ENCODE measurements around the gene NOTCH2.
A peak's percentile ranks its signal among the peaks of the same experiment; 100 is the strongest.

NOTCH2 gene

GRCh38 chr1:119975006-119975405 is 94.5 kb downstream of the NOTCH2 start:
- no peak for DNase-seq (ENCODE audit: low read depth in 2 of 2)

- no peak for DNase-seq (ENCODE audit: low read depth in 2 of 2)
These were observed 95.4 kb downstream of the NOTCH2 start for GRCh38 chr1:119974013-119974412.

DNA sequence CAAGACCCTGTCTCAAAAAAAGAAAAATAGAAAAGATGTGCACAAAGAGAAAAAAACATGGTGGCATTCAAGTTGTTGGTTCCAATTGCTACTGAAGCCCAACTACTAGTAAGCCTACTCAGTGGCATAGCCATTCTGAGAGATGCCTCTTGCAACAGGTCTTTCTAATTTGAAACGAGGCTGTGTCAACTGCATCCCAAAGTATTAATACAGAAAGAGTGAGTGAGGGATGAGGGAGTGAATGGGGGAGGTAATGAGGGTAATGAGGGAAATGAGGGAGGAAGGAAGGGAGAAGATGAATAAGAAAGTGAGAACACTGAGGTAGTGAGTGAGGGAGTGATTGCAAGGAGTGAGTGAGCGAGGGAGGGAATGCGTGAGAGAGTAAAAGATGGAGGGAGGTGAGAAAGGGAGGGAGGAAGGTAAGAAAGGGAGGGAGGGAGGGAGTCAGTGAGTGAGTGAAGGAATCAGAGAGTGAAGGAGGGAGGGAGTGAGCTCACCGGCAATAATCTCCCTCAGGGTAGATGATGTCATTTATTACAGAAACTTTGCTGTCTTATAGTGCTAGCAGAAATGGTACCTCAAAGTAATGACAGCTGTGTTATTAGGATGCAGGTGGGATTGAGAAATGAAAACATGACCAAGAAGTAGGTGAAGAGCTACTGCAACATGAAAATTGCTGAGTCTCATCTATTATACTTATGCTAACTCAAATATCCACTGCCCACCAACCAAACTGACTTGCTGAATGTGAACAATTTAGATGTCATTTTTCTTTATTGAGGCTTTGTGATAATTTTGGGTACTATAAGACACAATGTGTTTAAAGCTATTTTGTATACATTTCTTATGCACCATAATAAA is 97.5 kb downstream of the NOTCH2 start:
- DNase-seq (ENCODE audit: low read depth in 2 of 2): no peak

- no peak for DNase-seq (ENCODE audit: low read depth in 2 of 2)
These were observed 100.9 kb downstream of the NOTCH2 start for GRCh38 chr1:119968601-119969000.

GRCh38 chr1:119968068-119968492 is 101.4 kb downstream of the NOTCH2 start:
- no peak for DNase-seq (ENCODE audit: low read depth in 2 of 2)

- no peak for DNase-seq (ENCODE audit: low read depth in 2 of 2)
These were observed 102.8 kb downstream of the NOTCH2 start for GRCh38 chr1:119966681-119967080.

DNA sequence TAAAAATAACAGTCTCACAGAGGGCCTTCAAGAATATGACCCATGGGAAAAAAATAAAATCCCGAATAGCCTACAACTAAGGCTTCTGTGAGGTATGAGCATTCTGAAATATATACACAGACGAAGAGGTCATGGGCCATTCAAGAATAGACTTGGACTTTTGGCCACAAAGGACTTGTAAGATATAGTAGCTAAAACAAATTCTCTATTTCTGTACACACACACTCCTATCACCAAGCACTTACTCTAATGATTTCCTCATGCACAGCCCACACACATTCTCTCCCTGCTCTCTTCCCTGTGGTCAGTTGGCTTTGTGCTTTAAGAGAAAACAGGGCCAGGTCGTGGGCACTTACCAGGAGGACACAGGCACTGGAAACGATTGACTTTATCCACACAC is 103.4 kb downstream of the NOTCH2 start:
- DNase-seq (ENCODE audit: low read depth in 2 of 2): no peak

DNA sequence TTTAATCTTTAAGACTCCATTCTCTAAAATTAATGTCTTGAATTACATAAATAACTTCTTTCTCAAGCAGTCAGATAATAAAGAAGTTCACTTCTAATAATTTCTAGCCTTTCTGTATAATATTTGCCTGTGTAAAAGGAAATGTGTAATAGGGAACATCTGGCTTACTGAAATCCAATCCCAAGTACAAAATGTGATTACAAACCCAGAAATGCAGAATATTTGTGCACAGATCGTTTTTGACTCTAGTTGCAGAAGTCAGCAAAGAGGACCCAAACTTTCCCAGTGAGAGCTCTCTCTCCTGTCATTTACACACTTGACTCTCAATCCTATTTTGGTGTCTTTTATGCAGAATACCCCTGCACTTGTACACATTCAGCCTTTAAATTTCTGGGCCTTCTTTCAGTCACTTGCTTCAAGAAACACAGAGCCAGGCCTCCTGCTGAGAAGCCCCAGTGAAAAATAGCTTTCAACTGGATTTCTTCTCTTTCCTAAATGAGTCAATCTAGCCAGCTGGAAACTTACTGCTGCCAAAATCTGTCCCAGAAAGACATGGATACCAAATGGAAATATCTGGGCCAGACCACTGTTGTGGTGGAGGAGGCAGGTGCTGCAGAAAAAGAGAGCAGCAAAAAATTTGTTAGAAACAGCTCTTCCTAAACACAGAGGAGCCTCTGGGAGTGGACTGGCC is 104.6 kb downstream of the NOTCH2 start:
- peak; percentile 55 to 64 for DNase-seq (ENCODE audit: low read depth in 2 of 2)

GRCh38 chr1:119962296-119962968 is 107.0 kb downstream of the NOTCH2 start:
- DNase-seq (ENCODE audit: low read depth in 2 of 2): no peak

GRCh38 chr1:119960501-119960900 is 109.0 kb downstream of the NOTCH2 start:
- no peak for DNase-seq (ENCODE audit: low read depth in 2 of 2)

DNA sequence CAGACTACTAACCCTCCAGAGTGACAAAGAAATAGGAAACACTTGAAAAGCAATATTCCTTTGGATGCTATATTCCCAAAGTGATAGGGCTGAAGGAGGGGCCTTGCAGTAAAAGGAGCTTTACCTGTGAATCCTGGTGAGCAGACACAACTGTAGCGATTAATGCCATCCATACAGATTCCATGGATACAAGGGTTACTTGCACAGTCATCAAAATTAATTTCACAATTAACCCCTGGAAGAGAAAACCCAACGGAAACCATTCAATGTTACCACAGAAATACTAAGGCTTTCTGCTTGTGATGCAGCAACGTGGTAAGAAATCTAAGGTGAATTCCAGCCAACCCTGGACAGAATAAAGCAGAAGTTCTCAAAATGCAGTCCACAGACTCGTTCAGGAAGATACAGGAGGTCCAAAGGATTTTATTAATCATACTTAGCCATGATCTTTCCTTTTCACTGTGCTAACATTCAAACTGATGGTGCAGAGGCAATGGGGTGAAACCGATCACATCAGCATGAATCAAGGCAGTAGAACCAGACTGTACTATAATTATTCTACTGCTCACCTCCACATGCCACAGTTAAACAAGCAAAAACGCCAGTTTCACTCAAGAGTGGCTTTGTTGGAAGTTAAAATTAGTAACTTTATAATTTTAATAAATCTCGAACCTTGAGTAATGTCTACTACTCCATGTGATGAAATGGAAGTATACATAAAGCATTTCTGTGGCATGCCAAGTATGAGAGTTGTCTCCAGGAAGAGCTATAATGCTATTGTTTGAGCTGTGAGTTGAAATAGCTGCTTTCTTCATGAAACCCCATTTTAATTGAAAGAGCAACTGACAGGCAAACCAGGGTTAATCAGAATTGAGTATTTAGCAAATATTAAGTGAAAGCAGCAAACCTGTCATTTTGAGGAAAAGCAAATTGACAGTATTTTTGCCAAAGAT is 109.9 kb downstream of the NOTCH2 start:
- no peak for DNase-seq (ENCODE audit: low read depth in 2 of 2)

- DNase-seq (ENCODE audit: low read depth in 2 of 2): no peak
These were observed 111.2 kb downstream of the NOTCH2 start for GRCh38 chr1:119958223-119958622.

- DNase-seq (ENCODE audit: low read depth in 2 of 2): no peak
These were observed 113.2 kb downstream of the NOTCH2 start for GRCh38 chr1:119956306-119956705.

GRCh38 chr1:119954476-119955422 is 114.7 kb downstream of the NOTCH2 start:
- DNase-seq (ENCODE audit: low read depth in 2 of 2): no peak

DNA sequence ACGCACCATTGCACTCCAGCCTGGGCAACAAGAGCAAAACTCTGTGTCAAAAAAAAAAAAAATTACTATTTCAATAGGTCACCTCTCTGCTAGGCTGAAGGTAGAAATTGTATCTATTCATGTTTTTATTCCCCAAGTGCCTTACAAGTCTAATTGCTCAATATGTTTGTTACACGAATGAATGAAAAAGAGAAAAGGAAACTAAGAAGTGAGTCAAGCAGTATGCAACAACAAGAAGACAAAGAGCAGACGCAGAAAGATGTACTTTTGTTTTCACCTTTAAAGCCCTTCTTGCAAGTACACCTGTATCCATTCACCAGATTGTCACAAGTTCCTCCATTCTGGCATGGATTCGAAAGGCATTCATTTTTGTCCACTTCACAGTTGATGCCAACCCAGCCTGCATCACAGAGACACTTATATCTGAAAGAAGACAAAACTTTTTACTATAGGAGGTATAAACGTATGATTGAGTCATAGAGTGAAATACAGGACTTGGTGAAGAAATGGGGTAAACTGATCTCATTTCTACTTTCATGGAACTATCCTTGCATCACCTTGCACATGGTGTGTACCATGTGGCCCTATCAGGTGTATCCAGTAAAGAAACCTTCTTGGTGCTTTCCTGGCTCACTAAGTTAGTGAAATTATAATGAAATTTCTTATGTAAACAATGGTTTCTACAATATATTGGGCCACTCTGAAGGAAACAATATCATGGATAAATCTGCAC is 116.0 kb downstream of the NOTCH2 start:
- no peak for DNase-seq (ENCODE audit: low read depth in 2 of 2)

- no peak for DNase-seq (ENCODE audit: low read depth in 2 of 2)
These were observed 117.0 kb downstream of the NOTCH2 start for GRCh38 chr1:119952496-119952895.

DNA sequence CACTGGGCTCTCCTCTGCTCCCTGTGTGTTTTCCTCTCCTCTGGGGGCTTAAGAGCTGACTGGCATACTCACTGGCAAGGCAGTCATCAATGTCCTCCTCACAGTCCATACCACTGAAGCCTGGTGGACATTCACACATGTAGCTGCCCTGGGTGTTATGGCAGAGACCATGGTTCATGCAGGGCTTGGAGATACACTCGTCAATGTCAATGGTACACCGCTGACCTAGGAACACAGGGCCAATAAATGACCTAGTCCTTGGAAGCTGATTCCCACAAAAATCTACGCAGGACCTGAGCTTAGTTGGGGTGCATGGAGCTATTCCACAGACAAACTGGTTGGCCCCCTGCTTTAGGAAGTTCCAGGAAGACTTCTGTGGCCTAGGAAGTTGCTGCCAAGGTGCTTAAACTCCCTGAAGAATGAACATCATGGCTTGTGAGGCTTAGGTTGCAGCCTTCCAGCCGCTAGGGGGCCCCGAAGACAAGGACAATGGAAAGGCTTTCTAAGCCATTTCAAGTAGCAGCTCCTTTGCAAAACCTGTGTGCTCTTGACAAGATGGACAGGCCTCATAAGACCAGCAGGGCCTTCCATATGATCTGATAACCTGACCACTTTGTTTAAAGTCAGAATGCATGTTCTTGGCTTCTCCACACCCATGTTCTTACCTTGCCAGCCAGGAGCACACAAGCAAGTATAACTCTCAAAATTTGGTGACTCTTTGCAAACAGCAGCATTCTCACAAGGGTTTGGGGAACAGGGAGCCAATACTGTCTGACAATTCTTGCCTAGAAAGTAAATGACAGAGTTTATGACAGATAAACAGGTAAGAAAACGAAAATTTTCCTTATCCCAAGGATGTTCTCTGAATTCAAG is 120.9 kb downstream of the NOTCH2 start:
- DNase-seq (ENCODE audit: low read depth in 2 of 2): peak; percentile 44 to 51

DNA sequence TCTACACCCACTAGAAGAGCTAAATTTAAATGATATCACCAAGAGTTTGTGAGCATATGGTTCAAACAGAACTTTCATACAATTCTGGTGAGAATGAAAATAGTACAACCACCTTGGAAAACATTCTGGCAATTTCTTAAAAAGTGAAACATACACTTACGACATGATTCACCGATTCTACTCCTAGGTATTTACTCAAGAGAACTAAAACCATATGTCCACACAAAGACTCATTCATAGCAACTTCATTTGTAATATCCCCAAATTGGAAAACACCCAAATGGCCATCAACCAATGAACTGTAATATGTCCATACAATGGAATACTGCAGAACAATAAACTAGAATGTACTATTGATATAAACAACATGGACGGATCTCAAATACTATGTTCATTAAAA is 122.0 kb downstream of the NOTCH2 start:
- DNase-seq (ENCODE audit: low read depth in 2 of 2): peak; percentile 89 to 93

DNA sequence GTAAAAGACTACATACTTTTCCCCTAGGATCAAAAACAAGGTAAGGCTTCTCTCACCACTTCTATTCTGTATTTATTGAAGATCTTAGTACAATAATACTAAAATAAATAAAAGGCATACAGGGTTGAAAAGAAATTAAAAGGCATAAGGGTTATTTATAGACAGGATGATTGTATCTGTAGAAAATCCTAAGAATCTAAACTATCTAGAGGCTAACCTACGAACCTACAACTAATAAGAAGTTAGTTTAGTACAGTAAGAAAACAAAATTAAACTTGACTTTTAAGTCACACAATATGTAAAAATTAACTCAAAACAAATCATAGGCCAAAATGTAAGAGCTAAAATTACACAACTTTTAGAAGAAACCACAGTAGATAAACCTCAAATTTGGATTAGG is 122.7 kb downstream of the NOTCH2 start:
- no peak for DNase-seq (ENCODE audit: low read depth in 2 of 2)
